Measurements from ENCODE around the gene KANSL1. TPM values are rescaled to one million over a fixed set of nuclear protein-coding genes. Genes with fewer than 3 reads are reported as not detected.

Gene KANSL1
- total and polyA plus RNA-seq, 9 donors: 30.4 to 107 (median 77.7) TPM

DNA sequence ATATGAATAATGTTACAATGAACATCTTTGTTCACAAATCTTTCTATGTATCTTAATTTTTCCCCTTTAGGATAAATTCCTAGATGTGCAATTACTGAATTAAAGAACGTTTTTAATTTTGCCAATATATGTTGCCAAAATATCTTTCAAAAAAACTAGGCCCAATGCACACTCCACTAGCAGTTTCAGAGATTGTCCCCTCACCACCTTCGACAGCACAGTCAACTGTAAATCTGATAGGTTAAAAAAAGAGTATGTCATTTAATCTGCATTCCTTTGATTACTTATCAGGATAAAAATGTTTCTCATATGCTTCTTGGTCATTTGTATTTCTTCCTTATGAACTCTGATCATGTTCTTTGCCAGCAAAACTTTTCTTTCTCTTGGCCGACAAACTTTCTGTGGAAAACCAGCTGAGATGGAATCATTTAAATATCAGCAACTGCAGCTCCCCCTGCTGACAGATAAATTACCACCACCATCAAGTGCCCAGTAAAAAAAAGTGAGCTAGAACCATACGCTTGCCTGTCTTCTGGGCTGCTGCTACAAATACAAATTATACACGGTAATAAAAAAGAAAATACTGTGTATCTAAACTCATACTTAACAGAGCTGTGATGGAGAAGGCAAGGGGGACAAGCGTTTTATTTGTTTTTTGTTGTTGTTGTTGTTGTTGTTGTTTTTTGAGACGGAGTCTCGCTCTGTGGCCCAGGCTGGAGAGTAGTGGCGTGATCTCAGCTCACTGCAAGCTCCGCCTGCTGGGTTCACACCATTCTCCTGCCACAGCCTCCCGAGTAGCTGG is 19.6 kb upstream of the KANSL1 start:
- intact Hi-C loops (cut with DNase I): loop anchor here in 3 of 4 donors (1.0 to 10.0 kb wide), 3 partner anchors 170 to 211 kb away; no protein-coding TSS in a partner anchor
- Histone ChIP-seq H3K4me1 (ENCODE audit: insufficient read depth) (no peaks in the 10 kb centered on the region), H3K4me3 (no peak overlapping the region), H3K9me3 (no peaks in the 10 kb centered on the region), H3K27me3 (no peaks in the 10 kb centered on the region), H3K36me3 (no peaks in the 10 kb centered on the region), H3K27ac (no peak overlapping the region)
- DNase-seq: peak; percentile 50 to 77 (median 57)
- TF ChIP-seq, protein P1, sequence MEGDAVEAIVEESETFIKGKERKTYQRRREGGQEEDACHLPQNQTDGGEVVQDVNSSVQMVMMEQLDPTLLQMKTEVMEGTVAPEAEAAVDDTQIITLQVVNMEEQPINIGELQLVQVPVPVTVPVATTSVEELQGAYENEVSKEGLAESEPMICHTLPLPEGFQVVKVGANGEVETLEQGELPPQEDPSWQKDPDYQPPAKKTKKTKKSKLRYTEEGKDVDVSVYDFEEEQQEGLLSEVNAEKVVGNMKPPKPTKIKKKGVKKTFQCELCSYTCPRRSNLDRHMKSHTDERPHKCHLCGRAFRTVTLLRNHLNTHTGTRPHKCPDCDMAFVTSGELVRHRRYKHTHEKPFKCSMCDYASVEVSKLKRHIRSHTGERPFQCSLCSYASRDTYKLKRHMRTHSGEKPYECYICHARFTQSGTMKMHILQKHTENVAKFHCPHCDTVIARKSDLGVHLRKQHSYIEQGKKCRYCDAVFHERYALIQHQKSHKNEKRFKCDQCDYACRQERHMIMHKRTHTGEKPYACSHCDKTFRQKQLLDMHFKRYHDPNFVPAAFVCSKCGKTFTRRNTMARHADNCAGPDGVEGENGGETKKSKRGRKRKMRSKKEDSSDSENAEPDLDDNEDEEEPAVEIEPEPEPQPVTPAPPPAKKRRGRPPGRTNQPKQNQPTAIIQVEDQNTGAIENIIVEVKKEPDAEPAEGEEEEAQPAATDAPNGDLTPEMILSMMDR (IDR thresholded peaks at IDR 0.05): peak; percentile 45 to 89 (median 81)
- TF ChIP-seq EP300 (IDR thresholded peaks at IDR 0.05): no peak
- WGBS, 3 donors: 47 to 50% (median 48%) methylated on average over 11 of the region's 11 CpGs

DNA sequence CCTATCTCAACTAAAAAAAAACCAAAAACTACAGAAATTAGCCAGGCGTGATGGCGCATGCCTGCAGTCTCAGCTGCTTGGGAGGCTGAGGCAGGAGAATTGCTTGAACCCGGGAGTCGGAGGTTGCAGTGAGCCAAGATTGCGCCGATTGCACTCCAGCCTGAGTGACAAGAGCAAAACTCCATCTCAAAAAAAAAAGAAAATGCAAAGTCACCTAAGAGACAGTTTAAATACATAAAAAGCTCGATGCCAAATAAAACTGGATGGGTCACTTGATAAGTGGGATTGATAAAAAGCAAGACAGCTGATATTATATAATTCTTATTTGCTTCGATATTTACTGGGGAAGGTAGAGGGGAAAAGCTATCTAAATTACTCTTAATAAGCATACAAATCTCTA is 15.8 kb upstream of the KANSL1 start:
- Histone ChIP-seq H3K36me3 (no peaks in the 10 kb centered on the region), H3K27me3 (no peaks in the 10 kb centered on the region), H3K27ac (no peak overlapping the region), H3K9me3 (no peaks in the 10 kb centered on the region), H3K4me3 (no peak overlapping the region), H3K4me1 (ENCODE audit: insufficient read depth) (no peaks in the 10 kb centered on the region)
- DNase-seq: no peak
- intact Hi-C loops (cut with DNase I): loop anchor here in 1 of 4 donors (2.0 kb wide), 1 partner anchor 14 kb away; no protein-coding TSS in a partner anchor
- TF ChIP-seq POLR2A (IDR thresholded peaks at IDR 0.05) (no peak), EP300 (IDR thresholded peaks at IDR 0.05) (no peak)
- TF ChIP-seq, protein P1 (IDR thresholded peaks at IDR 0.05): no peak
- whole genome bisulfite sequencing, 3 donors: 94 to 96% (median 95%) methylated on average over 8 of the region's 8 CpGs

DNA sequence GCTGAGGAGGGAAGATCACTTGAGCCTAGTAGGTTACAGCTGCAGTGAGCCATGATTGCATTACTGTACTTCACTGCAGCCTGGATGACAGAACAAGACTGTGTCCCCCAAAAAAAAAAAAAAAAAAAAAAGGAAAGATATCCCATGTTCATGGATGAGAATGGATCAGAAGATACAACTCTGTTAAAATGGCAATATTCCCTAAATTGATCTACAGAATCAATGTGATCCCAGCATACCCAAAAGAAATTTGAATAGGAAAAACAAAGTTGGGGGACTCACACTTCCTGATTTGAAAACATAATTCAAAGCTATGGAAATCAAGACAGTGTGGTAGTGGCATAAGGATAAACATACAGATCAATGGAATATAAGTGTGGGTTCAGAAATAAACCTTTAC is 12.7 kb upstream of the KANSL1 start:
- Histone ChIP-seq H3K27ac (no peak overlapping the region), H3K4me1 (ENCODE audit: insufficient read depth) (no peaks in the 10 kb centered on the region), H3K27me3 (no peaks in the 10 kb centered on the region), H3K4me3 (no peak overlapping the region), H3K36me3 (no peaks in the 10 kb centered on the region), H3K9me3 (no peaks in the 10 kb centered on the region)
- intact Hi-C loops (cut with DNase I): no loop called here
- TF ChIP-seq POLR2A (IDR thresholded peaks at IDR 0.05) (no peak), EP300 (IDR thresholded peaks at IDR 0.05) (no peak)
- TF ChIP-seq, protein P1 (IDR thresholded peaks at IDR 0.05): no peak
- DNase-seq: no peak

DNA sequence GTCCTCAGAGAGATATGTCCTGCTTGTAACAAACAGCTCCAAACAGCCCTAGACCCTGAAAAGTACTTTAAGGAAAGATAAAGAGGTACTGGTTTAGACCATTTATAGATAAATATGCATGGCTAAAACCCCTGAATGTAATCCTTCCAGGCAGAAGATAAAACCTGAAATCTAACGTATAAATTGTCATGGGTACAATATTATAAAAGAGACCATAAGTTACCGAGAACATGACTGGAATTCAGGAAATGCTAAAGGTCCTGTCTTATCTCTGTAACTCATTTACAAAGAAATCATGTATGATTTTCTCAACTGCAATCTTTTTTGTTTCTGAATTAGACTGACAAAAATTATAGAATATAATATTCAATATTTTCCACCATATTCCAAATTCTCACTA is 9.2 kb upstream of the KANSL1 start:
- H3K4me3 ChIP-seq: no peak overlapping the region
- peaks cover 1% of the 10 kb centered on the region for H3K4me1 ChIP-seq (ENCODE audit: insufficient read depth)
- H3K36me3 ChIP-seq: no peaks in the 10 kb centered on the region
- no peaks in the 10 kb centered on the region for H3K27me3 ChIP-seq
- 44 to 52% (median 47%) methylated on average over 2 of the region's 2 CpGs for WGBS, 3 donors
- no peak overlapping the region for H3K27ac ChIP-seq
- no peak for DNase-seq
- no peaks in the 10 kb centered on the region for H3K9me3 ChIP-seq
- TF ChIP-seq, protein P1 (IDR thresholded peaks at IDR 0.05): no peak
- no peak for TF ChIP-seq EP300 (IDR thresholded peaks at IDR 0.05)
- no peak for TF ChIP-seq POLR2A (IDR thresholded peaks at IDR 0.05)
- intact Hi-C loops (cut with DNase I): no loop called here
